ENCODE results near the gene TBC1D9B. TPM values are rescaled to one million over a fixed set of nuclear protein-coding genes. Genes with fewer than 3 reads are reported as not detected.
"Not testable (repeated sequence)": the region's sequence is repeated elsewhere in the genome, so short reads cannot be mapped to it uniquely, and the experiment has no call there.

Gene TBC1D9B
- total RNA-seq, 4 donors from 2014 or later = 97.5 to 177 (median 116) TPM

GRCh38 chr5:179836225-179837019 is 71.3 kb downstream of the TBC1D9B start:
- no peak overlapping the region for H3K27ac ChIP-seq
- H3K9me3 ChIP-seq = no peaks in the 10 kb centered on the region
- WGBS = 81% methylated on average over 19 of the region's 19 CpGs
- no peak for TF ChIP-seq POLR2AphosphoS5 (IDR thresholded peaks at IDR 0.05)
- no peak for TF ChIP-seq EP300 (IDR thresholded peaks at IDR 0.05)
- no peak for TF ChIP-seq POLR2A (IDR thresholded peaks at IDR 0.05)
- TF ChIP-seq CTCF (IDR thresholded peaks at IDR 0.05) = no peak
- no peak for DNase-seq (ENCODE audit: low spot score in 2 of 2)
- no peak overlapping the region for H3K4me3 ChIP-seq
- H3K36me3 ChIP-seq = peaks cover 78% of the 10 kb centered on the region
- no peaks in the 10 kb centered on the region for H3K27me3 ChIP-seq
- H3K4me1 ChIP-seq = peaks cover 4% of the 10 kb centered on the region

GRCh38 chr5:179834871-179835270 is 72.8 kb downstream of the TBC1D9B start:
- WGBS = 92% methylated on average over 17 of the region's 28 CpGs
- not testable (repeated sequence) for H3K27ac ChIP-seq; H3K27me3 ChIP-seq; H3K4me3 ChIP-seq; H3K9me3 ChIP-seq; DNase-seq (ENCODE audit: low spot score in 2 of 2); H3K4me1 ChIP-seq
- H3K36me3 ChIP-seq = peaks cover 85% of the 10 kb centered on the region

- DNase-seq (ENCODE audit: low spot score in 2 of 2) = no peak
- Histone ChIP-seq H3K4me3 (no peak overlapping the region), H3K36me3 (peaks cover 93% of the 10 kb centered on the region), H3K27me3 (no peaks in the 10 kb centered on the region), H3K27ac (no peak overlapping the region), H3K9me3 (no peaks in the 10 kb centered on the region), H3K4me1 (peaks cover 4% of the 10 kb centered on the region)
- no peak for TF ChIP-seq EP300 (IDR thresholded peaks at IDR 0.05)
- no peak for TF ChIP-seq POLR2AphosphoS5 (IDR thresholded peaks at IDR 0.05)
- TF ChIP-seq POLR2A (IDR thresholded peaks at IDR 0.05) = no peak
- WGBS = 83% methylated on average over 7 of the region's 8 CpGs
These were observed 73.6 kb downstream of the TBC1D9B start for GRCh38 chr5:179834120-179834519.

- Histone ChIP-seq H3K27ac (no peak overlapping the region), H3K27me3 (no peaks in the 10 kb centered on the region), H3K36me3 (peaks cover 96% of the 10 kb centered on the region), H3K4me3 (no peak overlapping the region), H3K9me3 (no peaks in the 10 kb centered on the region), H3K4me1 (peaks cover 4% of the 10 kb centered on the region)
- no peak for TF ChIP-seq POLR2AphosphoS5 (IDR thresholded peaks at IDR 0.05)
- no peak for TF ChIP-seq EP300 (IDR thresholded peaks at IDR 0.05)
- TF ChIP-seq POLR2A (IDR thresholded peaks at IDR 0.05) = no peak
- no peak for TF ChIP-seq CTCF (IDR thresholded peaks at IDR 0.05)
- WGBS = 100% methylated on average over 3 of the region's 3 CpGs
- DNase-seq (ENCODE audit: low spot score in 2 of 2) = no peak
These were observed 74.0 kb downstream of the TBC1D9B start for GRCh38 chr5:179833709-179834070.

- Histone ChIP-seq H3K27ac (no peak overlapping the region), H3K36me3 (peaks cover 96% of the 10 kb centered on the region), H3K4me3 (no peak overlapping the region), H3K4me1 (peaks cover 4% of the 10 kb centered on the region), H3K9me3 (no peaks in the 10 kb centered on the region), H3K27me3 (no peaks in the 10 kb centered on the region)
- 77% methylated on average over 13 of the region's 23 CpGs for WGBS
- no peak for TF ChIP-seq CTCF (IDR thresholded peaks at IDR 0.05)
- no peak for TF ChIP-seq POLR2AphosphoS5 (IDR thresholded peaks at IDR 0.05)
- no peak for DNase-seq (ENCODE audit: low spot score in 2 of 2)
These were observed 74.5 kb downstream of the TBC1D9B start for GRCh38 chr5:179833056-179833708.

GRCh38 chr5:179832039-179832745 is 75.5 kb downstream of the TBC1D9B start:
- 88% methylated on average over 11 of the region's 20 CpGs for WGBS
- peaks cover 11% of the 10 kb centered on the region for H3K4me1 ChIP-seq
- peaks cover 95% of the 10 kb centered on the region for H3K36me3 ChIP-seq
- no peak for DNase-seq (ENCODE audit: low spot score in 2 of 2)
- no peaks in the 10 kb centered on the region for H3K9me3 ChIP-seq
- H3K4me3 ChIP-seq = no peak overlapping the region
- no peak overlapping the region for H3K27ac ChIP-seq
- TF ChIP-seq POLR2A (IDR thresholded peaks at IDR 0.05) = no peak
- H3K27me3 ChIP-seq = no peaks in the 10 kb centered on the region
